ENCODE results near the gene MSH5. TPM values are rescaled to one million over a fixed set of nuclear protein-coding genes. Genes with fewer than 3 reads are reported as not detected.

The MSH5 gene
- total RNA-seq, 1 experiment from 2014 or later = 90.4 TPM

DNA sequence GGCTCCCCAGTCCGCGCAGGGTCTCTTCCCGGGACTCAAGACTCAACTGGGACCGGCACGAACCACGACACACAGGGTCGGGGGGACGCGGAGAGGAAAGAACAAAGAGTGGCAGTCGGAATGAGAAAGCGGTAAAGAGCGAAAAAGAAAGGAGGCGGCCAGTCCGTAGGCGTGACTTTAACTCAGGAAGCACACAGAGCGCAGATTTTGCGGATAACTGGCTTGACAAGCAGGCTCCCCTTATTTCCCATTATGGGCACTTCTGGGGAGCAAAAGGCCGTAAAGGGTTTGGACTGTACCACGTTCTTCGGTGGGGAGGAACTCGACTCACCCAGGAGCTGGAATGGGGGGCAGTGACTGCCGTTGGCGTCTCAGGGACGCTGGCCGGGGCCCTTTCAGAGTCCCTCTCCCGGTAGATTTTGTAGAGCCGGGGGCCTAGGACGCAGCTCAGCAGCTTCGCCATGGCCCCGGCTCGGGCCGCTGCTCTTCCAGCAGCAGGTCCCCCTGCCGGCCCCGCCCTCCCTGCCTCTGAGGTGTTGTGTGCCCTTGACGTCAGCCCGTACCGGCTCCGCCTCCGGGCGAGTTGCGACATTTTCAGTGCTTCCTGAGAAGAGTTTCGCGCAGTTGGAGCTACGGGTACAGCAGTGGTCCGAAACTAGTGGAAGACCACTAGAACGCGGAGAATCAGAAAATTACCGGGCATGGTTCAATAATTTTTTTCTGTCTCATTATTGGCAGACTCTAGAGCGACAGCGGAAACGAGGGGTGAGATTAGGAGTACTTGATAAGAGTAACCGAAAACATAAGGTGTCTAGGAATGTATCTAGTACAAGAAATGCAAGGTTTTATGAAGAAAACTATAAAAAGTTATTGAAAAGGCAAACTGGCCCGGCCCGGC lies 36.7 kb upstream of the MSH5 start, which contains the start of gene ABHD16A (continued):
- no peak for TF ChIP-seq EZH2 (IDR thresholded peaks at IDR 0.05)
- TF ChIP-seq MAX (IDR thresholded peaks at IDR 0.05) = peak; percentile 50
- no peak for TF ChIP-seq FOSL1 (IDR thresholded peaks at IDR 0.05; ENCODE audit: low read depth)
- no peak; the same call in 1 of the 2 replicates for TF ChIP-seq ELF1 (IDR thresholded peaks at IDR 0.05; ENCODE audit: borderline replicate concordance, low read depth)
- no peak for TF ChIP-seq EGR1 (IDR thresholded peaks at IDR 0.05; ENCODE audit: low read depth)
- TF ChIP-seq RAD21 (IDR thresholded peaks at IDR 0.05; ENCODE audit: low read depth) = no peak; the same call in 1 of the 2 replicates

DNA sequence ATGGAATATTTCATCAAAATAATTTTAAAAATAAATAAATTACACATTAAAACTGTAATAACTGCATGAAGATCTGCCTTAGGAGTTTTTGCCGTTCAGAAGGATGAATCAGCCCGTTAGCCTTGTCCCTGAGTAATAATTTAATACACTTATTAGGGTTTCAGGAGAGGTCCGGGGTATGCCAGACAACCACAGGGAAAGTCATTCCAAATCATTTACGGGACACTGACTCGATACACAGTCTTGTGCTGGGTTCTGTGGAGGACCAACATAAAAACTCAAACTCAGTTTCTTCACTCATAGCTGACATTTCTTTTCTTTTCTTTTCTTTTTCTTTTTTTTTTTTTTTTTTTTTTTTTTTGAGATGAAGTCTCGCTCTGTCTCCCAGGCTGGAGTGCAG lies 33.9 kb upstream of the MSH5 start:
- no peaks in the 10 kb centered on the region for H4K20me1 ChIP-seq (ENCODE audit: insufficient read depth)
- BruUV-seq (replicated peaks) = no TSS peak
- ChIA-PET RAD21 (ENCODE audit: low non-redundant PET in 1 of 2, low total read pairs in 2 of 2, uncharacterized antibody in 2 of 2, unreplicated experiment in 2 of 2) (no interaction called here), CTCF (no interaction called here), POLR2A (no interaction called here)
- no peak overlapping the region for H3K27ac ChIP-seq (ENCODE audit: low read depth, low read length)
- intact Hi-C loops (cut with micrococcal nuclease) = no loop called here
- no peak for DNase-seq (ENCODE audit: low read depth, low spot score)
- H3K9me3 ChIP-seq (ENCODE audit: control insufficient read depth in 1 of 2, insufficient read depth in 1 of 2, low read depth in 1 of 2, low read length in 2 of 2) = no peaks in the 10 kb centered on the region
- H3K4me2 ChIP-seq (ENCODE audit: low read length) = no peak overlapping the region
- no peaks in the 10 kb centered on the region for H3K9me2 ChIP-seq (ENCODE audit: insufficient read depth)
- no peak for ATAC-seq
- H3K4me3 ChIP-seq (replicated peaks in 1 of 2; ENCODE audit: low read depth in 1 of 2, low read length in 2 of 2) = no peak overlapping the region
- H2AFZ ChIP-seq (ENCODE audit: low read depth, low read length, poor library complexity, severe bottlenecking) = no peak overlapping the region
- no peaks in the 10 kb centered on the region for H3K27me3 ChIP-seq (ENCODE audit: insufficient read depth, low read length)
- H3K9ac ChIP-seq (ENCODE audit: low read length) = no peak overlapping the region
- peaks cover 13% of the 10 kb centered on the region for H3K79me2 ChIP-seq (ENCODE audit: insufficient read depth, low read length)
- no peaks in the 10 kb centered on the region for H3K36me3 ChIP-seq (ENCODE audit: control insufficient read depth in 1 of 2, insufficient read depth in 2 of 2, low read length in 2 of 2)
- H3K4me1 ChIP-seq (ENCODE audit: control insufficient read depth in 1 of 2, insufficient read depth in 2 of 2, low read length in 2 of 2) = peaks cover 8 to 21% of the 10 kb centered on the region in 2 experiments; a peak in 3 of 4 replicates
- TF ChIP-seq, protein P1, sequence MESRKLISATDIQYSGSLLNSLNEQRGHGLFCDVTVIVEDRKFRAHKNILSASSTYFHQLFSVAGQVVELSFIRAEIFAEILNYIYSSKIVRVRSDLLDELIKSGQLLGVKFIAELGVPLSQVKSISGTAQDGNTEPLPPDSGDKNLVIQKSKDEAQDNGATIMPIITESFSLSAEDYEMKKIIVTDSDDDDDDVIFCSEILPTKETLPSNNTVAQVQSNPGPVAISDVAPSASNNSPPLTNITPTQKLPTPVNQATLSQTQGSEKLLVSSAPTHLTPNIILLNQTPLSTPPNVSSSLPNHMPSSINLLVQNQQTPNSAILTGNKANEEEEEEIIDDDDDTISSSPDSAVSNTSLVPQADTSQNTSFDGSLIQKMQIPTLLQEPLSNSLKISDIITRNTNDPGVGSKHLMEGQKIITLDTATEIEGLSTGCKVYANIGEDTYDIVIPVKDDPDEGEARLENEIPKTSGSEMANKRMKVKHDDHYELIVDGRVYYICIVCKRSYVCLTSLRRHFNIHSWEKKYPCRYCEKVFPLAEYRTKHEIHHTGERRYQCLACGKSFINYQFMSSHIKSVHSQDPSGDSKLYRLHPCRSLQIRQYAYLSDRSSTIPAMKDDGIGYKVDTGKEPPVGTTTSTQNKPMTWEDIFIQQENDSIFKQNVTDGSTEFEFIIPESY (IDR thresholded peaks at IDR 0.05; ENCODE audit: extremely low read depth, insufficient replicate concordance, low read length) = no peak
- TF ChIP-seq REST (IDR thresholded peaks at IDR 0.05; ENCODE audit: low read depth) (no peak), POLR2A (IDR thresholded peaks at IDR 0.05; ENCODE audit: borderline replicate concordance, extremely low read depth, insufficient read depth, insufficient read length) (no peak), SRF (IDR thresholded peaks at IDR 0.05; ENCODE audit: low read depth) (no peak), EZH2 (IDR thresholded peaks at IDR 0.05) (no peak), POLR2AphosphoS5 (IDR thresholded peaks at IDR 0.05; ENCODE audit: low read depth, low read length) (no peak), SP1 (IDR thresholded peaks at IDR 0.05; ENCODE audit: low read depth) (no peak), EZH2phosphoT487 (IDR thresholded peaks at IDR 0.05; ENCODE audit: borderline replicate concordance) (no peak), FOSL1 (IDR thresholded peaks at IDR 0.05; ENCODE audit: low read depth) (no peak), CBX3 (IDR thresholded peaks at IDR 0.05; ENCODE audit: low read depth) (no peak), ZFX (IDR thresholded peaks at IDR 0.05) (no peak), EGR1 (IDR thresholded peaks at IDR 0.05; ENCODE audit: low read depth) (no peak), RAD21 (IDR thresholded peaks at IDR 0.05; ENCODE audit: low read depth) (no peak)
- TF ChIP-seq, protein P2, sequence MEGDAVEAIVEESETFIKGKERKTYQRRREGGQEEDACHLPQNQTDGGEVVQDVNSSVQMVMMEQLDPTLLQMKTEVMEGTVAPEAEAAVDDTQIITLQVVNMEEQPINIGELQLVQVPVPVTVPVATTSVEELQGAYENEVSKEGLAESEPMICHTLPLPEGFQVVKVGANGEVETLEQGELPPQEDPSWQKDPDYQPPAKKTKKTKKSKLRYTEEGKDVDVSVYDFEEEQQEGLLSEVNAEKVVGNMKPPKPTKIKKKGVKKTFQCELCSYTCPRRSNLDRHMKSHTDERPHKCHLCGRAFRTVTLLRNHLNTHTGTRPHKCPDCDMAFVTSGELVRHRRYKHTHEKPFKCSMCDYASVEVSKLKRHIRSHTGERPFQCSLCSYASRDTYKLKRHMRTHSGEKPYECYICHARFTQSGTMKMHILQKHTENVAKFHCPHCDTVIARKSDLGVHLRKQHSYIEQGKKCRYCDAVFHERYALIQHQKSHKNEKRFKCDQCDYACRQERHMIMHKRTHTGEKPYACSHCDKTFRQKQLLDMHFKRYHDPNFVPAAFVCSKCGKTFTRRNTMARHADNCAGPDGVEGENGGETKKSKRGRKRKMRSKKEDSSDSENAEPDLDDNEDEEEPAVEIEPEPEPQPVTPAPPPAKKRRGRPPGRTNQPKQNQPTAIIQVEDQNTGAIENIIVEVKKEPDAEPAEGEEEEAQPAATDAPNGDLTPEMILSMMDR (IDR thresholded peaks at IDR 0.05 in 2 of 3, conservative IDR thresholded peaks at IDR 0.05 in 1 of 3; ENCODE audit: borderline replicate concordance in 1 of 3, insufficient read depth in 1 of 3, low read depth in 2 of 3, low read length in 2 of 3) = no peak
- TF ChIP-seq, protein P3, sequence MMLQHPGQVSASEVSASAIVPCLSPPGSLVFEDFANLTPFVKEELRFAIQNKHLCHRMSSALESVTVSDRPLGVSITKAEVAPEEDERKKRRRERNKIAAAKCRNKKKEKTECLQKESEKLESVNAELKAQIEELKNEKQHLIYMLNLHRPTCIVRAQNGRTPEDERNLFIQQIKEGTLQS (IDR thresholded peaks at IDR 0.05) = no peak

All from HCT116 (cell line).